Aorta (tissue), 5 donors: ENCODE measurements around the gene FMNL3. TPM values are rescaled to one million over a fixed set of nuclear protein-coding genes. Genes with fewer than 3 reads are reported as not detected.

ENCODE experiments used
- ATAC-seq: fragments of 200-7000 bp; cut with Tn5 transposase; one replicate; pipeline ENCODE4 v1.9.1; 2022; ENCODE audit warnings: moderate library complexity; ENCODE audit not compliant: low FRiP score
- DNase-seq, 2 donors: peaks; one replicate each; pipeline ENCODE4 v3.0.0-alpha.2; 2020
- H3K27ac ChIP-seq, 2 donors: one replicate each; pipeline ENCODE4 v1.5.1; 2013; ENCODE audit warnings: low read length in 2 of 2, mild to moderate bottlenecking in 2 of 2, moderate library complexity in 2 of 2, control low read depth in 1 of 2, inconsistent platforms in 1 of 2, low read depth in 1 of 2
- H3K27me3 ChIP-seq, 2 donors: one replicate each; pipeline ENCODE4 v1.6.1; 2013; ENCODE audit warnings: control low read depth in 1 of 2, low read length in 1 of 2, mild to moderate bottlenecking in 1 of 2, moderate library complexity in 1 of 2; ENCODE audit not compliant: insufficient read depth in 2 of 2, control insufficient read depth in 1 of 2
- H3K36me3 ChIP-seq, 2 donors: one replicate each; pipeline ENCODE4 v1.6.1; 2013; ENCODE audit warnings: control low read depth in 1 of 2, low read length in 1 of 2, mild to moderate bottlenecking in 1 of 2; ENCODE audit not compliant: insufficient read depth in 2 of 2, control insufficient read depth in 1 of 2
- H3K4me1 ChIP-seq, 2 donors: one replicate each; pipeline ENCODE4 v1.6.1; 2013; ENCODE audit warnings: low read length in 2 of 2, control low read depth in 1 of 2, mild to moderate bottlenecking in 1 of 2, moderate library complexity in 1 of 2; ENCODE audit not compliant: insufficient read depth in 2 of 2, control insufficient read depth in 1 of 2
- H3K4me3 ChIP-seq, 2 donors: one replicate each; pipeline ENCODE4 v1.5.1; 2013; ENCODE audit warnings: low read length in 2 of 2, control low read depth in 1 of 2, mild to moderate bottlenecking in 1 of 2
- H3K9me3 ChIP-seq: one replicate; pipeline ENCODE4 v1.6.1; 2013; ENCODE audit warnings: mild to moderate bottlenecking, low read length; ENCODE audit not compliant: control insufficient read depth
- WGBS, 2 donors: extraction: QIAGEN DNeasy Blood & Tissue Kit; methylation state at CpG; one replicate each; pipeline ENCODE4 v1.1.7; 2013; 5-methylcytosine and 5-hydroxymethylcytosine counted together
- intact Hi-C, 2 donors: fragments of 100-400 bp; cut with DNase I; formaldehyde crosslinking; loops; one replicate each; pipeline versions ENCODE4 v1.14.2 to v1.15.0; 2022
- long read RNA-seq, 2 donors: library from polyadenylated mRNA; unstranded; transcript quantifications; one replicate each; pipeline ENCODE4 v2.0.0, GENCODE V29; 2020 to 2021
- polyA plus RNA-seq, 2 donors: library from polyadenylated mRNA; stranded (reverse); fragments of 200-250 nt; gene quantifications; one replicate each; pipeline ENCODE4 v1.2.3, GENCODE V29; 2013
- total RNA-seq, 2 donors: library from RNA; stranded (reverse); fragmentation: NEBNext Ultra II Directional; extraction: Animal tissue kit (Norgen Biotek cat#: 25700); gene quantifications; one replicate each; pipeline ENCODE4 v1.2.1, GENCODE V29; 2021
- donor health status: healthy with polysubstance abuse.
- donor health status: Bipolar disorder and iron deficiency.
- donor health status: DM: no; HTN: no; CAD: no.
- donor health status: DM: no; HTN: no; CAD: no.
- donor health status: DM: yes; HTN: yes; CAD: no.

Gene FMNL3, protein sequence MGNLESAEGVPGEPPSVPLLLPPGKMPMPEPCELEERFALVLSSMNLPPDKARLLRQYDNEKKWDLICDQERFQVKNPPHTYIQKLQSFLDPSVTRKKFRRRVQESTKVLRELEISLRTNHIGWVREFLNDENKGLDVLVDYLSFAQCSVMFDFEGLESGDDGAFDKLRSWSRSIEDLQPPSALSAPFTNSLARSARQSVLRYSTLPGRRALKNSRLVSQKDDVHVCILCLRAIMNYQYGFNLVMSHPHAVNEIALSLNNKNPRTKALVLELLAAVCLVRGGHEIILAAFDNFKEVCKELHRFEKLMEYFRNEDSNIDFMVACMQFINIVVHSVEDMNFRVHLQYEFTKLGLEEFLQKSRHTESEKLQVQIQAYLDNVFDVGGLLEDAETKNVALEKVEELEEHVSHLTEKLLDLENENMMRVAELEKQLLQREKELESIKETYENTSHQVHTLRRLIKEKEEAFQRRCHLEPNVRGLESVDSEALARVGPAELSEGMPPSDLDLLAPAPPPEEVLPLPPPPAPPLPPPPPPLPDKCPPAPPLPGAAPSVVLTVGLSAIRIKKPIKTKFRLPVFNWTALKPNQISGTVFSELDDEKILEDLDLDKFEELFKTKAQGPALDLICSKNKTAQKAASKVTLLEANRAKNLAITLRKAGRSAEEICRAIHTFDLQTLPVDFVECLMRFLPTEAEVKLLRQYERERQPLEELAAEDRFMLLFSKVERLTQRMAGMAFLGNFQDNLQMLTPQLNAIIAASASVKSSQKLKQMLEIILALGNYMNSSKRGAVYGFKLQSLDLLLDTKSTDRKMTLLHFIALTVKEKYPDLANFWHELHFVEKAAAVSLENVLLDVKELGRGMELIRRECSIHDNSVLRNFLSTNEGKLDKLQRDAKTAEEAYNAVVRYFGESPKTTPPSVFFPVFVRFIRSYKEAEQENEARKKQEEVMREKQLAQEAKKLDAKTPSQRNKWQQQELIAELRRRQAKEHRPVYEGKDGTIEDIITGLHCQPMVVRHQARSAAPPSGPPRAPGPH
- total RNA-seq (10 to 100 TPM; 31.4 to 53.9 TPM), polyA plus RNA-seq (10 to 100 TPM in 1 of 2 donors, 1 to 10 TPM in 1; 6.5 to 10.4 TPM)
- long read RNA-seq, donor 1, partial matches to known transcripts: 1 of 17 reads
- long read RNA-seq, donor 1, other reads (novel, unspliced or antisense): 16 of 17 reads
- long read RNA-seq, donor 2, full-length matches to known transcripts: 2 of 28 reads
- long read RNA-seq, donor 2, partial matches to known transcripts: 9 of 28 reads
- long read RNA-seq, donor 2, other reads (novel, unspliced or antisense): 17 of 28 reads

DNA sequence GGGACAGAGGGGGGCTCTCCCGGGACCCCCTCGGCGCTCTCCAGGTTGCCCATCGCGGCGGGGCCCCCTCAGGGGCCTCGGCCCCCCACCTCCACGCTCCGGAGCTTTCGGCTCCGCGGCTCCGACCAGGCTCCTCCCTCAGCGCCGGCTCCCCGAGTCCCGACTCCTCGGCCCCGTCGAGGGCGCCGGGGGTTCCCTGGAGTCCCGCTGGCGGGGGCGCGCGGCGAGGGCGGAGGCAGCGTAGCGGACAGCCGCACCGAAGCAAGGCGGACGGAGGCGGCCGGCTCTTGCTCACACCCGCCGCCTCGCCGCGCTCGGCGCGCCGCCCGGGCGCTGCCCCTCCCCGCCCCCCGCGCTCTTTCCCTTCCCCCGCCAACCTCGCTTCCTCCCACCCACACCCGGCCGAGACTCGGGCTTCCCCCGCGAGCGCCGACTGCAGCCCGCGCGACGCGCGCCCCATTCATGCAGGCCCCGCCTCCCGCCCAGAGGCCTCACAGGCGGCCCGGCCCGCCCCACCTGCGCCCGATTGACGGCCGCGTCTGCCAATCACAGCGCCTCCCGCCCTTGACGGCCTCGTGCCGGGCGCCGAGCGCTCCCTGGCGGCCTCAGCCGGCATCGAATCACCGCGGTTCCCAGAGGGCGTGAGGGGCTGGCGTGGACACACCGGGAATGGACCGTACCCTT lies at the start of gene FMNL3:
FMNL3 (minus strand) TSS at position 278 of the 684 bp plus-strand sequence; CDS start at position 53, 225 bp downstream.
- 0 to 1% methylated on average over 78 to 93 of the region's 93 CpGs for WGBS, 2 donors
- peak within 1 kb of the TSS in 1 of 2 donors; percentile 9 for H3K27ac ChIP-seq
- ATAC-seq: peak; percentile 99

DNA sequence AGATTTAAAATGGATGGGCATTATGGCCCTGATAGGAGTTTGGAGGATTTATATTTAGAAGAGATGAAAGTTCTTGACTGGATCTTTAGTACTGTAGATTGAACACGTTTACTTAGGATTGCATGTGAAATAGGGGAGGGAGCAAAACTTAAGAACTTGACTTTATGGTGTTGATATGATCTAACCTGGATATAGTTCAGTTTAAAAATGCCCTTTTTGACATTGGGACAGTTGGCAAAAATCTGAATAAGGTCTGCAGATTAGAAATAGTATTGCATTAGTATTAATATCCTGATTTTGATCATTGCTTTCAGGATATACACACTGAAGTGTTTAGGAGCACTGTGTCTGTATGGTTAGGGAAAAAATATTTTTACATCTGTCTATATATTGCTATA lies 43.8 kb upstream of the FMNL3 start:
- ATAC-seq (no peak), DNase-seq (no peak)
- 12 to 14% methylated on average over 1 of the region's 1 CpG for WGBS, 2 donors
- H3K36me3 ChIP-seq: peaks cover 2 to 12% of the 10 kb centered on the region in 2 donors
- H3K4me1 ChIP-seq: peaks cover 3 to 6% of the 10 kb centered on the region in 2 donors
- no peaks in the 10 kb centered on the region for H3K9me3 ChIP-seq
- H3K27me3 ChIP-seq: no peaks in the 10 kb centered on the region
- H3K4me3 ChIP-seq: no peak overlapping the region
- intact Hi-C loops: no loop called here
- no peak overlapping the region for H3K27ac ChIP-seq

More for the DNA sequence above, at the start of gene FMNL3:
- Histone ChIP-seq H3K36me3 (no peaks in the 10 kb centered on the region), H3K27me3 (no peaks in the 10 kb centered on the region), H3K4me1 (peaks cover 0 to 6% of the 10 kb centered on the region in 2 donors), H3K4me3 (peak within 1 kb of the TSS; percentile 56 to 57), H3K9me3 (no peaks in the 10 kb centered on the region)
- DNase-seq: peak; percentile 99 to 100
- intact Hi-C loops: loop anchor here (1.0 to 5.0 kb wide), 2 partner anchors 35 to 63 kb away; no protein-coding TSS in a partner anchor

DNA sequence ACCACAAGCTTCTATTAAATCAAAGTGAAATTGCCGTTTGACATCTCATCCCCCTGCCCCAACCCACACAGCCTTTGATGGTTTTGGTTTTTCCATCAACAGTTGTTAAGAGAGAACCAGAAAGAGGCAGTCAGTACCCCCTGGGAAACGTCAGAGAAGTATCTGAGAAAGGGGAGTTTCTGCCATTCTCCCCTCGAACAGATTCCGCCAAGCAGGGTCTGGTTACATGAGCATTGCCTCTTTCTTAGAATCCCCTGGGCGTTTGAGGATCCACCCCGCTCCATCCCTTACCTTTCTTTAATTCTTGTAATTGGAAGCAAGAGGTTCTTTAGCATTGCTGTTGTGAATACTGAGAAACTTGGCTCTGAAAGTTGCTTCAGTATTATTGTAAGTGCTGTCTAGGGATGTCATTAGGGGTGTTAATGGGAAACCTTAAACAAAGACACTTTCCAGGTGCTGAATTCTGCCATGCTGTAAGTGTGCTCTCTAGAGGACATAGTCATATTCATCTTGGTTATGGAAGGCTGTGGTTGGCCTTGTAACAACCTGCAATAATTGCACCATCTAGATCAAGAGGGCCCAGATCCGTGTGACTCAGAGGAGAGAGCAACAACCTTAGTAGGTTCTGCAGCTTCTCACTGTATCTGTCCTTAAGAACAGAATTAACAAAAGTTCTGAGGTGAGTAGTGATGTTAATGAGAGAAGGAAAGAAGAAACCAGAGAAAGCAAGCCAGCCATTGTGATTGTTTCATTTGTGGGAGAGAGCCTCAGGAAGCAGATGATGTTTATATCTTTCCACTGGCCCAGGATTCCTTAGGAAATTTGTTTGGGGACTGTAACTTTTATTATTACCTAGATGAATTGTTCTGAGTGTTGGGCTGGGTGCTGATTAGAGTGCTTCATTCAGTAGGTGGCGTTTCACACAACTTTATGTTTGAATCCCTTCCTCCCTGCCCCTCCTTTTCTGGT lies 43.1 kb upstream of the FMNL3 start:
- no peaks in the 10 kb centered on the region for H3K27me3 ChIP-seq
- WGBS, 2 donors: 63 to 64% methylated on average over 8 of the region's 8 CpGs
- intact Hi-C loops: no loop called here
- H3K27ac ChIP-seq: no peak overlapping the region
- H3K4me3 ChIP-seq: no peak overlapping the region
- no peak for ATAC-seq
- H3K9me3 ChIP-seq: no peaks in the 10 kb centered on the region
- H3K4me1 ChIP-seq: peaks cover 3 to 6% of the 10 kb centered on the region in 2 donors
- DNase-seq: no peak
- H3K36me3 ChIP-seq: peaks cover 2 to 12% of the 10 kb centered on the region in 2 donors

DNA sequence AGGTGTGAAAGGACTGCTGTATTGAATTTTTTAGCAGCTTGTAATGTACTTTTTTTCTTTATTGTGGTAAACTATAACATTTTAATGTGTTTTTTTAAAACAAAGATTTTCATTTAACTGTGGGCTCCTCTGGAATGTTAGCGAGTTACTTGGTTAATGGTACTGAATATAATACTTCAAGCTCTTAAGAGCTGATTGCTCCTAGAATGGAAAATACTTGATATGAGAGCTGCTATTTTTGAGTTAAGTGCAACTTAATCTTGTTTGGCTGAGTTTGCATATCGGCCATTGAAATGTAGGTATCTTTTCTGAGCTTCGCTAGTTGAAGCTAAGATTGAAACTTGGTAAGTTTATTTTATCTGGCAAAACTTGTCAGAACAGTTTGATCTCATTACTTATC lies 41.6 kb upstream of the FMNL3 start:
- H3K27ac ChIP-seq: no peak overlapping the region
- H3K27me3 ChIP-seq: no peaks in the 10 kb centered on the region
- DNase-seq: no peak
- peaks cover 5 to 6% of the 10 kb centered on the region in 2 donors for H3K4me1 ChIP-seq
- intact Hi-C loops: no loop called here
- no peaks in the 10 kb centered on the region for H3K9me3 ChIP-seq
- peaks cover 0 to 10% of the 10 kb centered on the region in 2 donors for H3K36me3 ChIP-seq
- no peak for ATAC-seq
- no peak overlapping the region for H3K4me3 ChIP-seq
- WGBS, 2 donors: 30 to 33% methylated on average over 3 of the region's 3 CpGs

DNA sequence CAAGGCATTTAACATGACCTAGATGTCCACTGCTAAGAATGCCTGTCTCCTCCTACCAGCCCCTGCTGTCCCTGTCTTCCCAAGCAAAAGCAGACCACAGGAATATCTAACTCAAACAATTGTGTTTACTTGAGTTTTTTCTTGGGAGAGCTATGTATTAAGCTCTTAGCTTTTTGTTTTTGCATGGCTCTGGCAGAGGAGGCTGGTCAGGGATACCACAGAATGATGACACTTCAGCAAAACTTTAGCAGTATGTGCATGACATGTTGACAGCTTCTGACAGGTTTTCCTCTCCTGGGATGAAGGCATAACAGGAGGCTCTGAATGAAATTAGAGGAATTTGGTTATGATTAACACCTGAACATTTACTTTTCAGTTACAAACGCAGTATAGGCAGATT lies 41.1 kb upstream of the FMNL3 start:
- H3K4me1 ChIP-seq: peaks cover 5 to 7% of the 10 kb centered on the region in 2 donors
- intact Hi-C loops: no loop called here
- H3K4me3 ChIP-seq: no peak overlapping the region
- H3K27ac ChIP-seq: no peak overlapping the region
- peaks cover 0 to 6% of the 10 kb centered on the region in 2 donors for H3K36me3 ChIP-seq
- no peaks in the 10 kb centered on the region for H3K27me3 ChIP-seq
- 43 to 47% methylated on average over 1 of the region's 1 CpG for WGBS, 2 donors
- no peaks in the 10 kb centered on the region for H3K9me3 ChIP-seq
- ATAC-seq: no peak
- no peak for DNase-seq

DNA sequence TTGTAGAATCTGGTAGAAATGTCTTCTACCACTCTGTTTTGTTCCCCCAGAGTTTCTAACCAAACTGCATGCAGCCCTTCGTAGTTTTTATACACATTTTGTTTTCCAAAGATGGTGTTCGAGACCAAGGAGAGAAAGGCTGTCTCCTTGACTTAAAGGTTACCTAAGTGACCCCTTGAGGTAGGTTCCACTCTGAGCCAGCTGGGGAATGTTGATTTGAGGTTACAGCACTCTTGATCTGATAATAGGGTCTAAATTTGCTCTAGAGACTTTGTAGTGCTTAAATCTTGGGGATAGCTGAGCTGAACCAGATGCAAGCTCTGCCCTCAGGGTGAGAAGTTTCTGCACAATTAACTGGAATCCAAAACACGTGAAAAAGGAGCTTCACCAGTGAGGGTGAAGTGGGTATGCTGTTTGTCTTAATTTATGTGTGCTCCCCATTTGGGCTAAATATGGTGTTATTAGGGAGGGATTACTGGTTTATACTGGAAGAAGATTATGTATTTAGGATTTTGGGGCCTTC lies 37.2 kb upstream of the FMNL3 start:
- H3K36me3 ChIP-seq: no peaks in the 10 kb centered on the region
- no peak overlapping the region for H3K4me3 ChIP-seq
- ATAC-seq: no peak
- intact Hi-C loops: no loop called here
- no peaks in the 10 kb centered on the region for H3K27me3 ChIP-seq
- H3K27ac ChIP-seq: no peak overlapping the region
- H3K4me1 ChIP-seq: peaks cover 3 to 8% of the 10 kb centered on the region in 2 donors
- 54 to 55% methylated on average over 3 of the region's 3 CpGs for WGBS, 2 donors
- H3K9me3 ChIP-seq: no peaks in the 10 kb centered on the region
- DNase-seq: no peak

DNA sequence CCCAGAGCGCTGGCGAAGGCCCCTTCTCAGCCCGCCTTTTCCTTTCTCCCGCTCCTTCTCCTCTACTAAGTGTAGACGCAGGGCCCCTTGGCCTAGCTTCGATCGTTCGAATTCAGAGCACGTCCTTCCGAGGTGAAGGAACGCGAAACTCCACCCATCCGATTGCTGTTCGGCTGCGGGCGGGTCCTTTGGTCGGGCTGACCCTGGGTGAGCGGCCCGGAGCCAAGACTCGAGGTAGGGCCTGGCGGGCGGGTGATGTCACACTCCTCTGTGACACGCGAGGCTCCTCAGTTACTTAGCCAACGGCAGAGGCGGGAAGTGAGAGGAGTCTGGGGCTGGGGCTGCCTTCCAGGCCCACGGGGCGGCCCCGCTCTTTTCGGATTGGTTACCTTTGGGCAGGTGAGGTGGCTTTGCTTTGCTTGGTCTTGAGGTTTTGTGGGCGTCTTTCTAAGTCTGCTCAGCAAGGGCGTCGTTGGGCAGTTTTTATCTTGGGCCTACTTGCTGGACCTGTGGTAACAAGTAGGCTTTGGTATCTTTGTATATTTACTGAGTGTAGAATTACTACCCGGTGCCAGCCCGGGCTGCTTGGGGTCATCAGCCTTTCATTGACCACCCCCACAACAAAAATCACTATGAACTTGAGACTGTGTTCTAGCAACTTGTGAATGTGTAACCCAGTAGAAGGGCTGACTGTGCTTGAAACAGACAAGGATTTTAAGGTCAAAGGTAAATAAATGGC lies 34.8 kb upstream of the FMNL3 start:
- peak overlapping the region; percentile 76 to 88 for H3K27ac ChIP-seq
- peaks cover 3 to 4% of the 10 kb centered on the region in 2 donors for H3K4me1 ChIP-seq
- peak; percentile 93 to 96 for DNase-seq
- peak; percentile 89 for ATAC-seq
- H3K4me3 ChIP-seq: peak overlapping the region; percentile 55 to 61
- intact Hi-C loops: no loop called here
- H3K9me3 ChIP-seq: no peaks in the 10 kb centered on the region
- no peaks in the 10 kb centered on the region for H3K36me3 ChIP-seq
- WGBS, 2 donors: 0 to 1% methylated on average over 35 of the region's 35 CpGs
- H3K27me3 ChIP-seq: no peaks in the 10 kb centered on the region
